ENCODE data around the gene PSD4.

GRCh38 chr2:113217455-113218282 is 43.9 kb downstream of the PSD4 start:
- TF ChIP-seq CTCF (conservative IDR thresholded peaks at IDR 0.05; ENCODE audit: low read length) (no peak), EZH2phosphoT487 (IDR thresholded peaks at IDR 0.05; ENCODE audit: borderline replicate concordance) (no peak)

Measured in Loucy (cell line).